ENCODE results near the gene GCM1. TPM values are rescaled to one million over a fixed set of nuclear protein-coding genes. Genes with fewer than 3 reads are reported as not detected.

GCM1 gene, protein sequence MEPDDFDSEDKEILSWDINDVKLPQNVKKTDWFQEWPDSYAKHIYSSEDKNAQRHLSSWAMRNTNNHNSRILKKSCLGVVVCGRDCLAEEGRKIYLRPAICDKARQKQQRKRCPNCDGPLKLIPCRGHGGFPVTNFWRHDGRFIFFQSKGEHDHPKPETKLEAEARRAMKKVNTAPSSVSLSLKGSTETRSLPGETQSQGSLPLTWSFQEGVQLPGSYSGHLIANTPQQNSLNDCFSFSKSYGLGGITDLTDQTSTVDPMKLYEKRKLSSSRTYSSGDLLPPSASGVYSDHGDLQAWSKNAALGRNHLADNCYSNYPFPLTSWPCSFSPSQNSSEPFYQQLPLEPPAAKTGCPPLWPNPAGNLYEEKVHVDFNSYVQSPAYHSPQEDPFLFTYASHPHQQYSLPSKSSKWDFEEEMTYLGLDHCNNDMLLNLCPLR
- total RNA-seq (2022; extraction: Qiagen RNA extraction) = 0.05 to 0.07 TPM in 2 of 5 replicates, not detected in the others

GRCh38 chr6:53148684-53149083 is at the start of gene GCM1:
Gene GCM1, minus strand, starts transcription at chr6:53148841. Its CDS starts 3,209 bp downstream, at chr6:53145632.

Other genes starting within 250 kb of the GCM1 start
- not detected in 5 replicates for gene GSTA3, start 239.1 kb downstream of the GCM1 start, total RNA-seq (2022; extraction: Qiagen RNA extraction)
- gene GSTA4, start 153.6 kb downstream of the GCM1 start, total RNA-seq (2022; extraction: Qiagen RNA extraction) = 7.6 to 9.7 TPM (median 8.7 TPM) in 5 replicates
- 2.0 to 3.3 TPM (median 3.0 TPM) in 5 replicates for gene CILK1, start 87.0 kb downstream of the GCM1 start, total RNA-seq (2022; extraction: Qiagen RNA extraction)
- 31.5 to 41.0 TPM (median 33.9 TPM) in 5 replicates for gene FBXO9, start 83.4 kb downstream of the GCM1 start, total RNA-seq (2022; extraction: Qiagen RNA extraction)
- 66.5 to 84.5 TPM (median 73.9 TPM) in 5 replicates for gene ELOVL5, start 200.1 kb upstream of the GCM1 start, total RNA-seq (2022; extraction: Qiagen RNA extraction)